Measurements from ENCODE around the gene AFF2. TPM values are rescaled to one million over a fixed set of nuclear protein-coding genes. Genes with fewer than 3 reads are reported as not detected.

Gene AFF2
- total and polyA plus RNA-seq, 5 experiments from 2014 or later: 0.13 to 2.0 (median 0.24) TPM

DNA sequence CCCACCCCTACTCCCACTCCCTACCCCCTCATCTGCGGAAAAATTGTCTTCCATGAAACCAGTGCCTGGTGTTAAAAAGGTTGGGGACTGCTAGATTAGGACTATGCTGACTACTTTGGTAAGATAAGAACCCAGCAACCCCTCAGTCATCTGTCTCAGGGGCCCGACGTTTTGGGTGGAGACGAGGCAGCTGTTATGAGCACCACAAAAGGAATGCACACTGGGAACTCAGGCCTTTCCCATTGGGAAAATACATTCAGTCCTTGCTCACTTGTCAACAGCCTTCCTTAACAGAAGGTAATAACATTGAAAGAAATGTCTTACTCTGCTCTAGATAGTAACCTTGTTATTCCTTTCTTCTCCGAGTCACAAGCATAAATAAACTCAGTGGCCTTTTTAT lies 310.8 kb downstream of the AFF2 start:
- H3K4me1 Mint-ChIP-seq: peaks cover 0 to 1% (median 0%) of the 10 kb centered on the region in 4 donors
- H3K36me3 Mint-ChIP-seq: no peaks in the 10 kb centered on the region
- H3K9me3 Mint-ChIP-seq: peaks cover 0 to 3% (median 0%) of the 10 kb centered on the region in 9 donors
- POLR2A ChIA-PET: no interaction called here
- no peaks in the 10 kb centered on the region for H3K27me3 Mint-ChIP-seq
- no peak overlapping the region for H3K4me3 Mint-ChIP-seq
- ATAC-seq (no peak), DNase-seq (no peak)
- no peak overlapping the region for H3K27ac Mint-ChIP-seq

DNA sequence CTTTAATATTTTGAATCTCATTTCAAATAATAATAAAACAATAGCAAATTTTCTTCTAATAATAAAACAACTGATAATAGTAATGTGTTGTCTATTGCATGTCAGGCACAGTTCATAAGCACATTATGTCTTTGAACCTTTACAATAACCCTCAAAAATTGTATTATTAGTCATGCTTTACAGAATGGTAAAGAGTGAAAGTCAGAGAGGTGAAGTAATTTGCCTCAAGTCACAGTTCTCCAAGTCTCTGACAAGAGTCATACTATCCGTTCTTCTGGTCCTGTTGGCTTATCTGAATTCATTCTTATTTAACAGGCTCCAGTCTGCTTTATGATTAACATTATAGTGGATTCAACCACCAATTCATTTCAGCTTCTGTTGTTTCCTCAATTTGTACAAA lies 313.0 kb downstream of the AFF2 start:
- ATAC-seq: no peak
- H3K4me1 Mint-ChIP-seq: peaks cover 0 to 1% (median 0%) of the 10 kb centered on the region in 4 donors
- DNase-seq: no peak
- H3K4me3 Mint-ChIP-seq: no peak overlapping the region
- peaks cover 0 to 3% (median 0%) of the 10 kb centered on the region in 9 donors for H3K9me3 Mint-ChIP-seq
- no peak overlapping the region for H3K27ac Mint-ChIP-seq
- H3K27me3 Mint-ChIP-seq: no peaks in the 10 kb centered on the region
- POLR2A ChIA-PET: no interaction called here
- H3K36me3 Mint-ChIP-seq: no peaks in the 10 kb centered on the region

DNA sequence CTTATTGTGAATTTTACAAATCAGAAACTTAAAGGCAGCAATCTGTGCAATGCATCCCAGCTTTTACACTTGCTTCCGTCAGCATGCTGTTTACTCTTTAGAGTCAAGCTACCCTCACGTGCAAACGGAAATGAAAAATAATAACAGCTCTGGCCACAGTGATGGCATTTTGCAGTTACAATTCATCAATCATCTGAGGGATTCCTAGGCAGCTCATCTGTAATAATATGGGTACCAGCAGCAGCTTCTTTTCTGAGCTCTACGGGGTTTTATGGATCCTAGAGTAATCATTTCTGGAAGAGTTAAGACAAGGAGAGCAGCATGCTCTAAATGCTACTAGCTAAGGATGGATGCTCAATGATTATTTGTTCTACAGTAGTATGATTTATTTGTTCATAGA lies 313.6 kb downstream of the AFF2 start:
- POLR2A ChIA-PET: no interaction called here
- ATAC-seq: no peak
- DNase-seq: no peak
- Mint-ChIP-seq H3K4me1 (peaks cover 0 to 1% (median 0%) of the 10 kb centered on the region in 4 donors), H3K4me3 (no peak overlapping the region), H3K36me3 (no peaks in the 10 kb centered on the region), H3K9me3 (peaks cover 0 to 3% (median 0%) of the 10 kb centered on the region in 9 donors), H3K27me3 (no peaks in the 10 kb centered on the region), H3K27ac (no peak overlapping the region)

DNA sequence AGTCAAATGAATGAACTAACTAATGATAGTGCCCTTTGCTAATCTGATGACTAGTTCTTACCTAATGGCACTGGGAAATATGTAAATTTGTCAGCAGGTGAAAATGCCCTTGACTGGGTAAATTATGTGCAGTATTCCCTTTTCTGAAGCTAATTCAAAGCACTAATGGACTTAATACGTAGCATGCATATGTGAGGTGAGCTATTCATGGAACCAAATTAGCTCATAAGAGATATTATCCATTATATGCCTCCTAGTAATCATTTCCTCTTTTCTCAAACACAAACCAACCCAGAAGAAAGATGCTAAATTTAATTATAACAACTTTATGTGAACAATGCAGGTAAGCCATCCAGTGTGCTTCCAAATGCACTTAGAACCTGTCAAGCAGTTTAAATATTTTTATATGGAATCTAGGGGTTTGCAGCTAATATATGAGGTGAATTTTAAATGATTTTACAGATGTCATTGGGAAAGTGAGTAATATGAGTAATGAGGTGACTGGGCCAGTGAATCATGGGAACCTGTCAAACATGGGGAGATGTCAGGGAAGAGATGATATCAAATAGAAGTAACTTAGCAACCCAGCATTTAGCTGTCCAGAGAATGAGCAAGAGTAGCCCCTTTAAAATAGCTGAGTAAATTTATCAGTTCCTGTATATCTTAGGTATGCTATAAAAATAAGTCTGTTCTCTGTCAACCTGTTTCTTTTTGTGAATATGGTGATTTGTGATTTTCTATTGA lies 315.0 kb downstream of the AFF2 start:
- Mint-ChIP-seq H3K36me3 (no peaks in the 10 kb centered on the region), H3K27me3 (no peaks in the 10 kb centered on the region), H3K4me3 (no peak overlapping the region), H3K9me3 (peaks cover 0 to 3% (median 0%) of the 10 kb centered on the region in 9 donors), H3K4me1 (peaks cover 0 to 1% (median 0%) of the 10 kb centered on the region in 4 donors), H3K27ac (no peak overlapping the region)
- no peak for DNase-seq
- POLR2A ChIA-PET: no interaction called here
- no peak for ATAC-seq

DNA sequence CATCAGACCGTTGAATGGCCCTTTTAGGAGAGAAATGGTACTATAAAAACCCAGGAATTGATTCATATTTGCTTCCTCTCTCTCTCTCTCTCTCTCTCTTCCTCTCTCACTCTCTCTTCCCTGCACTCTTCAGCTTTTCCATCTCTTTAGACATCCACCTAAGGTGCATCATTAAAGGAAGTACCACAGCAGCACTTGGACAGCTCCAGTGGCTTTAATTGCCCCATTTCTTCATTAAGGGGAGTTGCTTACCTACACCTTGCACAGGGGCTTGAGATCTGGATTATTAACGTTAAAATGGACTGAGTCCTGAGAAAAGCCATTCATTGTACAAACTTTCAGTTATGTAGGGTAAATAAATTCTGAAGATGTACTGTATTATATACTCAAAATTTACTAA lies 323.6 kb downstream of the AFF2 start:
- POLR2A ChIA-PET: no interaction called here
- H3K27ac Mint-ChIP-seq: no peak overlapping the region
- H3K4me3 Mint-ChIP-seq: no peak overlapping the region
- H3K27me3 Mint-ChIP-seq: no peaks in the 10 kb centered on the region
- no peak for ATAC-seq
- H3K4me1 Mint-ChIP-seq: no peaks in the 10 kb centered on the region
- DNase-seq: no peak
- H3K9me3 Mint-ChIP-seq: no peaks in the 10 kb centered on the region
- no peaks in the 10 kb centered on the region for H3K36me3 Mint-ChIP-seq

DNA sequence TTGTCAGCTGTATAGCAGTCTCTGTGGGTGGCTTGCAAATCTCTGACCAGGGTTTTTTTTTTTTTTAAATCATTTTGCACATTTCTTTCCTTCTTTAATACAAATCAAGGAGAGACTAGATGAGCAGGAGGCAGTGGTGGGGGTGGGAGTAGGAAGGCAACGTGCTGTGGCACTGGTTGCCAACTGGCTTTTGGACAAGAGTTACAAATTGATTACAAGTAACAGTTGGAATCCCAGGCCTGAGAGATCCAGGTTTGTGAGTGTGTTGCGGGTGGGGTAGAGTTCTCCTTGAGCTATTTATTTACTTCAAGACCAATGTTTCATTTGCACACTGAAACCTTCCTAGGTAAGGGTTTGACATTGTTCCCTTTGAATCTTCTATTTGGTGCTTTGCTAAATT lies 325.3 kb downstream of the AFF2 start:
- no peak overlapping the region for H3K27ac Mint-ChIP-seq
- no peak overlapping the region for H3K4me3 Mint-ChIP-seq
- POLR2A ChIA-PET: no interaction called here

DNA sequence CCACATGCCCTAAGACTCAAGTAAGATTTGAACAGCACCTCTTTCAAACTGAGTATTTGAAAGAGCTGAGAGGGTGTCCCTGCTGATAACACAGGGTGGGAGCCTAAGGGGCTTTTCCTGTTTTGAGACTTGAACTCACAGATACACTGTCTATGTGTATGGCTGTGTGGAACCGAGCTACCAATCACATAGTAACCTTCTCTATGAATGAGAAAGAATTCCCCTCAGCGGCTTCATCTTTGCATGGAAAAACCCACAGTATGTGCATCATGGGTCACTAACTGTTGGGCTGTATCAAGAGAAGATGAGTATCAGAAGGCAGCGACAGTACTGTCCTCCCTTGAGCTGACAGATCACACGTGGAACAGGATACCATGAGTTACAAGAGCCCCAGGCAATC lies 336.3 kb downstream of the AFF2 start:
- Mint-ChIP-seq H3K4me1 (no peaks in the 10 kb centered on the region), H3K4me3 (no peak overlapping the region), H3K27ac (no peak overlapping the region), H3K27me3 (no peaks in the 10 kb centered on the region), H3K9me3 (peaks cover 0 to 2% (median 0%) of the 10 kb centered on the region in 9 donors), H3K36me3 (peaks cover 0 to 2% (median 0%) of the 10 kb centered on the region in 3 donors)
- ATAC-seq (no peak), DNase-seq (no peak)
- POLR2A ChIA-PET: no interaction called here

More for the DNA sequence above, 325.3 kb downstream of the AFF2 start:
- Mint-ChIP-seq H3K9me3 (peaks cover 0 to 15% (median 6%) of the 10 kb centered on the region in 9 donors), H3K27me3 (no peaks in the 10 kb centered on the region), H3K4me1 (no peaks in the 10 kb centered on the region), H3K36me3 (peaks cover 0 to 11% (median 0%) of the 10 kb centered on the region in 3 donors)
- no peak for DNase-seq
- no peak for ATAC-seq

DNA sequence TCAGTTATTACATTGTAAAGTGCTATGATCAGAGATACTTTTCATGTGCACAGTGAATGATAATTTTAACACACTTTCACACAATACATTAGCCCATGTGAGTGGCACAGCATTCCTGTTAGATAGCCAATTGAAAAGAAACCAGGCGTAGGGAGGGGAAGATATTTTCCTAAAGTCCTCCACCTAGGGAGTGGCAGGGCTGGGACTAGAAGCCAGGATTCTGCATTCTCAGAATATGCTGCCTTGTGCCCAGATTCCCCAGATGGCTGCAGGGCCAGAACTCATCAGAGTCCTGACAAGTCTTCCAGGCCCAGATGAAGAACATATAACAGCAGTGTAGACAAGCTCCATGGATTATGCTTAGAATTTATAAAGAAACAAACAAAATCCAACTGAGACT lies 350.2 kb downstream of the AFF2 start:
- H3K27ac Mint-ChIP-seq: no peak overlapping the region
- no peaks in the 10 kb centered on the region for H3K27me3 Mint-ChIP-seq
- H3K4me3 Mint-ChIP-seq: no peak overlapping the region
- POLR2A ChIA-PET: no interaction called here
- no peak for DNase-seq
- no peaks in the 10 kb centered on the region for H3K36me3 Mint-ChIP-seq
- no peak for ATAC-seq
- no peaks in the 10 kb centered on the region for H3K4me1 Mint-ChIP-seq
- H3K9me3 Mint-ChIP-seq: no peaks in the 10 kb centered on the region

DNA sequence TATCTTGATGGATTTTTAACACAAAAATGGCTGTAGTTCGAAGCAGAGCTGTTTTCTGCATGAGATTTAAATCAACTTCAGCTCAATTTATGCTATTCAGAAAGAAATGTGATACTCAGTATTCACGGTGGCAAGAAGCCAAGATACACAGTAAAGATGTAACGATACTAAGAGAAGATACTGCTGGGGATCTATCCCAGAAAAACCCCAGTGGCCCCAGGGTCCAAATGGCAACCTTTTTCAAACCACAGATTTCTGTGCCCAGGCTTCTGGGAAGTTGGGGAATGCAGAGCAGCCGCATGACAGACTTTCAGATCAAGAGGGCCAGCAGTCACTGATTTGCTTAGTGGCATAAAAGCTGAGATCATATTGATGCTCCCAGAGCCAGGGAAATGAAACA lies 353.9 kb downstream of the AFF2 start:
- H3K27me3 Mint-ChIP-seq: no peaks in the 10 kb centered on the region
- no peak overlapping the region for H3K4me3 Mint-ChIP-seq
- no peak overlapping the region for H3K27ac Mint-ChIP-seq
- no peak for ATAC-seq
- POLR2A ChIA-PET: no interaction called here
- H3K36me3 Mint-ChIP-seq: no peaks in the 10 kb centered on the region
- DNase-seq: no peak
- H3K4me1 Mint-ChIP-seq: no peaks in the 10 kb centered on the region
- H3K9me3 Mint-ChIP-seq: no peaks in the 10 kb centered on the region

DNA sequence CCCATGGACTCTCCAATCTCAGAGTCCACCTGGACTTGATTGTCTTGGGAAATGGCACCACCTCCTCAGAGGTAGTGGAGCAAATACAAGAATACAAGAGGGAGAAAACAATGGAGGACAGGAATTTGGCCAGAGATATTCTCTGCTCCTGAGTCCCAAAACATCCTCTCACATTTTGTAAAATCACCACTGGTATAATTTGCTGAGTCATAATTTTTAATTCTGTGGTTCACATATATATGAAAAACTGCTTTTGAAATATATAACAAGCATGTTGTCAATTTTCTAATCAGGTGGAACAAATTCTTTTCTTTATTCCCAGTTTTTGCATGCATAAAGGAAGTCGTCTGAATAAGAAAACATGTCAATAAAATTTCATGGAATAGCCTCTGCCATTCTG lies 356.1 kb downstream of the AFF2 start:
- POLR2A ChIA-PET: no interaction called here
- no peak overlapping the region for H3K4me3 Mint-ChIP-seq
- no peak for ATAC-seq

DNA sequence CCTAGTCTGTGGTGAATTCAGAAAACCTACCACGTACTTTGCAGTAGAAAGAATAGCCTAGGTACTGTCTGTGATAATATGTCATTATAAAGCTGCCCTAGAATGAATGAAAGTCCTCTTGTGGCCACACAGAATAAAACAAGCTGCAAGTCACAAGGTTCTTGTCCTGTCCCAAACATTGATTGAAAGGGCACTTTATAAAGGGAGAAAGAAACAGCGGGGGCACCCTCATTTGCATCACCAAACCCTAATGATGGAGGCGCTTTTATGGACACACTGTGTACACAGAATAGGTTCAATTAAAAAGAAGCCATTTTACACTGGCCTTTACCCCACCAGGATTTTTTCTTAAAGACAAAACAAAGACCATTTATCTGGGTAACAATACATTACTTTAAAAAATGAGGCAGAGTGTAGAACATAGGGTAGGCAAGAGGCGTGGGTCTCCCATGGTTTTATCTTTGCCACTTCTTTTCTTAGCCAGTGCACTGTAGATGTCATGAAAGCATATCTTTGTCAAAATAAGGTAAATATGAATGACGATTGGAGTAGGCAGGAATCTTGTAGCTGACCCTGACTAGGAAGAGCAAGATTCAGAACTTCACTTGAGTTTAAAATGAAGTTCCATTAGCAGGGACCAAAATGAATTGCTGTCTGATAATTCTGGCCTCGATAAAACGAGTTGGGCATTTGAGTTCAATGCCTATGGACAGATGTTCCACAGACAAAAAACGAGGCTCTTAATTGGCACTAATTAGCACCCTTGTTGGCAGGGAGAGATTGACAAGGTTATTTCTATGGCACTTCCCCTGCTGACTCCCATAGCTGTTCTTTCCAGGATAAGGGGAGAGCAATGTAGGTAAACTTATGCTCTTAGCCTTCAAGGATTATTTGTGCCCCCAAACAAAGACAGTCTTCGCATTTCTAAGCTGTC lies 365.1 kb downstream of the AFF2 start:
- Mint-ChIP-seq H3K27ac (no peak overlapping the region), H3K4me3 (no peak overlapping the region), H3K36me3 (no peaks in the 10 kb centered on the region), H3K27me3 (peaks cover 0 to 1% (median 0%) of the 10 kb centered on the region in 5 donors), H3K4me1 (no peaks in the 10 kb centered on the region), H3K9me3 (peaks cover 0 to 2% (median 0%) of the 10 kb centered on the region in 9 donors)
- DNase-seq (no peak), ATAC-seq (no peak)
- POLR2A ChIA-PET: no interaction called here

More for the DNA sequence above, 356.1 kb downstream of the AFF2 start:
- H3K36me3 Mint-ChIP-seq: no peaks in the 10 kb centered on the region
- H3K27me3 Mint-ChIP-seq: no peaks in the 10 kb centered on the region
- no peak overlapping the region for H3K27ac Mint-ChIP-seq
- H3K9me3 Mint-ChIP-seq: no peaks in the 10 kb centered on the region
- DNase-seq: no peak
- H3K4me1 Mint-ChIP-seq: no peaks in the 10 kb centered on the region

DNA sequence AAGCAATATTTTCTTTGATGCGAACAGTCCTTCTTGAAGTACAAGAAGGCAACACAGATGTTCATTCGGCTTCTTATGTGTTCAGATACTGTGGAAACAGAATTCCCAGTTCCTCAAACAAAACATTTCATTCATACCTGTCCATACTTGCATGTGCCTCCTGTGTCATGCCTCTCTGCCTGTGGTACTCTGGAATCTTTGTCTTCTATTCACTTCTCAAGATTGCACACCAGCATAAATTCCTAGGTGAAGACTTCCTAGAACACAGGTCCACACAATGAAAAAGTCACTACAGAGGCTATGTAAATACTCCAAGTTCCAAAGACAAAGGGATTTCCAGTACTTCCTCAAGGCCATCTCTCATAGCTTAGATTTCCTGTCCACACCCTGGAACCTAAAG lies 367.2 kb downstream of the AFF2 start:
- POLR2A ChIA-PET: no interaction called here
- Mint-ChIP-seq H3K27me3 (peaks cover 0 to 1% (median 0%) of the 10 kb centered on the region in 5 donors), H3K36me3 (no peaks in the 10 kb centered on the region), H3K4me1 (no peaks in the 10 kb centered on the region), H3K27ac (no peak overlapping the region), H3K9me3 (peaks cover 0 to 2% (median 0%) of the 10 kb centered on the region in 9 donors), H3K4me3 (no peak overlapping the region)
- DNase-seq (no peak), ATAC-seq (no peak)

DNA sequence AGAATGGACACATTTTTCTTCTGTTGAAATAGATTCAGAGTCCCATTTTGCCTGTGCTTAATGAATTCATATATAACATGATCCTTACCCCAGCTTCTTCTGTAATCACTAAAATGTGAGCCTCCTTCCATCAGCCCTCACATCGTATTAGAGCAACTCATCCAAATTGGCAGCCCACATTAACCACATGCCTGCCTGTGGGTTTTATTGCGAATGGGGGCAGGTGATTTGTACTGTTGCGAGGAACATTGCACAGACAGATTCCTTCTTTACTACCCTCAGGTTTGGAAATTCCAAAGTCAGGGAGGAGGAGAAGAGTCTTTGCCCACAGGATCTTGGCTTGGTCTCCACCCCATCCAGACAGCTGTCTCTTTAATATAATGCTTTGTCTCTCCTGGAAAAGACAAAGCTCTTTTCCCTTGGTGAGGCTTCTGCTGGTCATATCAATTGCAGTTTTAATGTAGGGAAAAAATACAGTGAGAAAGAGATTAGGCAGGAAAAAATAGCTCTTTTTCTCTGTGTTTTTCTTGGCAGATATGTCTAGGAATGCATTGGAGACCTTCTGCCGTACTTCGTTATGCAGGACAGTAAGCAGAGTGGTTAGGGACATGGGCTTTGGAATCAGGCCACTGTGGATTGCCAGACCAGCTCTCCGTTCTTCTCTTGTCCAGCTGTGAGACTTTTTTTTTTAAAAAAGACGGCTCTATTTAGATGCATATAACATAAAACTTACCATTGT lies 371.2 kb downstream of the AFF2 start:
- Mint-ChIP-seq H3K4me1 (no peaks in the 10 kb centered on the region), H3K27me3 (peaks cover 0 to 1% (median 0%) of the 10 kb centered on the region in 5 donors), H3K36me3 (no peaks in the 10 kb centered on the region), H3K4me3 (no peak overlapping the region), H3K27ac (no peak overlapping the region), H3K9me3 (peaks cover 0 to 2% (median 0%) of the 10 kb centered on the region in 9 donors)
- ATAC-seq (no peak), DNase-seq (no peak)
- POLR2A ChIA-PET: no interaction called here
